ENCODE measurements around the gene KIAA1671.

The KIAA1671 gene

GRCh38 chr22:24947881-24948280, 4.6 kb upstream of the KIAA1671 start:
- Histone ChIP-seq H3K9ac (ENCODE audit: low read length) (no peak overlapping the region), H2AK5ac (ENCODE audit: low read length) (no peak overlapping the region), H3K4me2 (ENCODE audit: low read length) (no peak overlapping the region), H3K27ac (ENCODE audit: low read depth, low read length) (no peak overlapping the region), H2BK5ac (ENCODE audit: low read length) (no peak overlapping the region), H3K23ac (ENCODE audit: low read length) (no peak overlapping the region), H4K5ac (ENCODE audit: low read length) (no peak overlapping the region), H4K8ac (ENCODE audit: low read depth, low read length) (no peak overlapping the region), H3K79me1 (ENCODE audit: low read length) (no peaks in the 10 kb centered on the region), H2BK15ac (replicated peaks; ENCODE audit: low read depth) (no peak overlapping the region), H3K56ac (ENCODE audit: low read length) (peak overlapping the region; percentile 54), H3K79me2 (ENCODE audit: control insufficient read depth, insufficient read depth, low read length) (no peaks in the 10 kb centered on the region), H3K4ac (ENCODE audit: low read depth, low read length) (no peak overlapping the region), H3K27me3 (ENCODE audit: insufficient read depth, low read length, poor library complexity) (no peaks in the 10 kb centered on the region), H3K4me3 (ENCODE audit: low read length) (no peak overlapping the region), H3K18ac (ENCODE audit: low read length) (no peak overlapping the region), H3K36me3 (ENCODE audit: control insufficient read depth, insufficient read depth, low read length) (no peaks in the 10 kb centered on the region), H3K4me1 (ENCODE audit: control insufficient read depth, low read depth, low read length) (peaks cover 9% of the 10 kb centered on the region), H2BK120ac (ENCODE audit: low read depth, low read length) (no peak overlapping the region)
- no CpG with 5 or more reads among the region's 12 CpGs for WGBS (ENCODE audit: extremely low coverage, insufficient coverage, low lambda C conversion rate)
- peak; percentile 44 for DNase-seq

DNA sequence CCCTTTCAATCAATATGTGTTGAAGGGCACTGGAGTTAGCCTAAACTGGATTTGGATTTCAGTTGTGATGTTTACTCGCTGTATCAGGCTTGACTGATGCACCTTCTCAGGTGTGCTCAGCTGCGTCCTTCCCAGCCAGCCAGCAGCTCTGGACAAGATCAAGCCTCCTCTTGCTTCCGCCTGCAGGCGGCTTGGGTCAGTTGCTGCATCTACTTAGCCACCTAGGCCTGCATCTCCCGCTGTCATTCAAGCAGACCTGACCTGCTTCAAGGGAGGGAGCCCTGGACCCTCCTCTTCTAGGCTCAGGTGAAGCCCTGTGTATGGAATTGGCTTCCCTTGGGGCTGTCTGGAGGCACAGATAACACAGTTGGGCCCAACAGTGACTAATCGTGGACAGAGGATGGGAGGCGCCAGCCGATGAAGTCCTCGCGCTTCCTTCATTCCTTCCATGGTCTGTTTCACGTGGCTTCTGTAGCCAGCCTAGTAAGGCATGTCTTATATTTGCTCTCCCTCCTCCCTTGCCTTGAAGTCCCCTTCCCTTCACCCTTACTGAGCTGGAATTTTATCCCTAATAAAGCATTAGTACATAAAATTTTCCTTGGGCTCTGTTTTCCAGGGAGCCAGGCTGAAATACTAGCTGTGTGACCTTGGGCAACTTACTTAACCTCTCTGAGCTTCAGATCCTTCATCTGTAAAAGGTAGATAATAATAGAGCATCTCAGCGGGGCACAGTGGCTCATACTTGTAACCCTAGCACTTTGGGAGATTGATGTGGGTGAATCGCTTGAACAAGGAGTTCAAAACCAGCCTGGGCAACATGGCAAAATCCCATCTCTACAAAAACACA, 3.9 kb upstream of the KIAA1671 start:
- no peak overlapping the region for H2BK120ac ChIP-seq (ENCODE audit: low read depth, low read length)
- H3K4me1 ChIP-seq (ENCODE audit: control insufficient read depth, low read depth, low read length), result peaks cover 9% of the 10 kb centered on the region
- H3K79me1 ChIP-seq (ENCODE audit: low read length), result no peaks in the 10 kb centered on the region
- H3K9ac ChIP-seq (ENCODE audit: low read length), result no peak overlapping the region
- no peaks in the 10 kb centered on the region for H3K27me3 ChIP-seq (ENCODE audit: insufficient read depth, low read length, poor library complexity)
- no peak overlapping the region for H3K4ac ChIP-seq (ENCODE audit: low read depth, low read length)
- WGBS (ENCODE audit: extremely low coverage, insufficient coverage, low lambda C conversion rate), result no CpG with 5 or more reads among the region's 13 CpGs
- peak; percentile 67 for DNase-seq
- H4K8ac ChIP-seq (ENCODE audit: low read depth, low read length), result no peak overlapping the region
- no peaks in the 10 kb centered on the region for H3K79me2 ChIP-seq (ENCODE audit: control insufficient read depth, insufficient read depth, low read length)
- no peaks in the 10 kb centered on the region for H3K36me3 ChIP-seq (ENCODE audit: control insufficient read depth, insufficient read depth, low read length)
- H3K4me2 ChIP-seq (ENCODE audit: low read length), result no peak overlapping the region
- no peak overlapping the region for H2BK15ac ChIP-seq (replicated peaks; ENCODE audit: low read depth)
- no peak overlapping the region for H3K18ac ChIP-seq (ENCODE audit: low read length)
- H2BK5ac ChIP-seq (ENCODE audit: low read length), result no peak overlapping the region
- H4K5ac ChIP-seq (ENCODE audit: low read length), result no peak overlapping the region
- no peak overlapping the region for H2AK5ac ChIP-seq (ENCODE audit: low read length)
- H3K27ac ChIP-seq (ENCODE audit: low read depth, low read length), result no peak overlapping the region
- H3K56ac ChIP-seq (ENCODE audit: low read length), result peak overlapping the region; percentile 54
- H3K23ac ChIP-seq (ENCODE audit: low read length), result no peak overlapping the region
- no peak overlapping the region for H3K4me3 ChIP-seq (ENCODE audit: low read length)

DNA sequence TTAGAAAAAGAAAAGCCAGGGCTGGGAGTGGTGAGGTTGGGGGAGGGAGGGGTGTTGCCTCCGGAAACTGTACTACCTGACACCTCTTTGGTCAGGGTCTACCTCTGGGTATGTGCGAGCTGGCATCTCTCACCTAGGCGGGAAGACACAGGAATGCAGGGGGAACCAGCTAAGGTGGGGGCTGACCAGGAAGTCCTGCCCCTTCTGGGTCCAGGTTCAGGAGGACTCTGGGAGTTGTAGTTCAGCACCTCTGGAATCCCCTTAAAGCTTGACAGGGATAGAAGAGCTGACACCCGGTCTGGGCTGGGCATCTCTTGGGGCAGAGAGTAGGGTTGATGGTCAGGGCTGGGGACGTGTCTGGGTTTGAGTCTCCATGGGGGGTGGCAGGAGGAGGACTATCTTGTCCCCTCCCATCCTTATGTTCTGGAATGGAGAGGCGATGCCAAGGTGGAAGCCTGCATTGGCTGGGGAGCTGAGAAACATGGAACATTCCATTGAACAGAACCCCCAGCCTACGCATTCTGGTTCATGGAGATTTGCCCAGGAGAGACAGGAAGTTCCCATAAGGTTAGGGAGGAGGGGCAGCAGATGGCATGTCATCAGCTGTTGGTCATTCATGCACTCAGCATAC, 2.1 kb upstream of the KIAA1671 start:
- DNase-seq, result peak; percentile 97
- no peak overlapping the region for H2BK15ac ChIP-seq (replicated peaks; ENCODE audit: low read depth)

GRCh38 chr22:24952837-24953383, 394 bp downstream of the KIAA1671 start:
- H3K18ac ChIP-seq (ENCODE audit: low read length), result peak overlapping the region; percentile 72
- no CpG with 5 or more reads among the region's 35 CpGs for WGBS (ENCODE audit: extremely low coverage, insufficient coverage, low lambda C conversion rate)
- H2BK5ac ChIP-seq (ENCODE audit: low read length), result no peak overlapping the region
- H3K36me3 ChIP-seq (ENCODE audit: control insufficient read depth, insufficient read depth, low read length), result no peaks in the 10 kb centered on the region
- no peaks in the 10 kb centered on the region for H3K27me3 ChIP-seq (ENCODE audit: insufficient read depth, low read length, poor library complexity)
- H3K4ac ChIP-seq (ENCODE audit: low read depth, low read length), result peak overlapping the region; percentile 38
- no peak overlapping the region for H2AK5ac ChIP-seq (ENCODE audit: low read length)
- H3K23ac ChIP-seq (ENCODE audit: low read length), result no peak overlapping the region
- H4K8ac ChIP-seq (ENCODE audit: low read depth, low read length), result no peak overlapping the region
- peak overlapping the region; percentile 75 for H3K56ac ChIP-seq (ENCODE audit: low read length)
- no peak overlapping the region for H2BK15ac ChIP-seq (replicated peaks; ENCODE audit: low read depth)
- peaks cover 18% of the 10 kb centered on the region for H3K79me2 ChIP-seq (ENCODE audit: control insufficient read depth, insufficient read depth, low read length)
- peaks cover 12% of the 10 kb centered on the region for H3K4me1 ChIP-seq (ENCODE audit: control insufficient read depth, low read depth, low read length)
- H3K79me1 ChIP-seq (ENCODE audit: low read length), result peaks cover 14% of the 10 kb centered on the region
- peak overlapping the region; percentile 9 for H3K4me3 ChIP-seq (ENCODE audit: low read length)
- DNase-seq, result peak; percentile 93
- no peak overlapping the region for H4K5ac ChIP-seq (ENCODE audit: low read length)
- peak overlapping the region; percentile 39 for H3K27ac ChIP-seq (ENCODE audit: low read depth, low read length)
- peak overlapping the region; percentile 63 for H3K9ac ChIP-seq (ENCODE audit: low read length)
- peak overlapping the region; percentile 6 for H3K4me2 ChIP-seq (ENCODE audit: low read length)
- H2BK120ac ChIP-seq (ENCODE audit: low read depth, low read length), result no peak overlapping the region

More for the DNA sequence above, 2.1 kb upstream of the KIAA1671 start:
- no peaks in the 10 kb centered on the region for H3K36me3 ChIP-seq (ENCODE audit: control insufficient read depth, insufficient read depth, low read length)
- H3K79me1 ChIP-seq (ENCODE audit: low read length), result peaks cover 6% of the 10 kb centered on the region
- no peak overlapping the region for H2AK5ac ChIP-seq (ENCODE audit: low read length)
- H3K56ac ChIP-seq (ENCODE audit: low read length), result peak overlapping the region; percentile 50
- no peak overlapping the region for H4K5ac ChIP-seq (ENCODE audit: low read length)
- H4K8ac ChIP-seq (ENCODE audit: low read depth, low read length), result no peak overlapping the region
- no CpG with 5 or more reads among the region's 7 CpGs for WGBS (ENCODE audit: extremely low coverage, insufficient coverage, low lambda C conversion rate)
- H2BK5ac ChIP-seq (ENCODE audit: low read length), result no peak overlapping the region
- H3K4me2 ChIP-seq (ENCODE audit: low read length), result peak overlapping the region; percentile 14
- H3K79me2 ChIP-seq (ENCODE audit: control insufficient read depth, insufficient read depth, low read length), result peaks cover 9% of the 10 kb centered on the region
- no peaks in the 10 kb centered on the region for H3K27me3 ChIP-seq (ENCODE audit: insufficient read depth, low read length, poor library complexity)
- H3K18ac ChIP-seq (ENCODE audit: low read length), result no peak overlapping the region
- H3K4ac ChIP-seq (ENCODE audit: low read depth, low read length), result no peak overlapping the region
- peaks cover 15% of the 10 kb centered on the region for H3K4me1 ChIP-seq (ENCODE audit: control insufficient read depth, low read depth, low read length)
- H3K9ac ChIP-seq (ENCODE audit: low read length), result peak overlapping the region; percentile 5
- H3K27ac ChIP-seq (ENCODE audit: low read depth, low read length), result no peak overlapping the region
- H2BK120ac ChIP-seq (ENCODE audit: low read depth, low read length), result no peak overlapping the region
- H3K23ac ChIP-seq (ENCODE audit: low read length), result no peak overlapping the region
- H3K4me3 ChIP-seq (ENCODE audit: low read length), result no peak overlapping the region

GRCh38 chr22:24953384-24954113, 1.0 kb downstream of the KIAA1671 start:
- Histone ChIP-seq H3K4ac (ENCODE audit: low read depth, low read length) (peak overlapping the region; percentile 38), H2BK120ac (ENCODE audit: low read depth, low read length) (no peak overlapping the region), H4K5ac (ENCODE audit: low read length) (no peak overlapping the region), H3K23ac (ENCODE audit: low read length) (peak overlapping the region; percentile 85), H3K18ac (ENCODE audit: low read length) (peak overlapping the region; percentile 72), H3K9ac (ENCODE audit: low read length) (peak overlapping the region; percentile 63), H3K27ac (ENCODE audit: low read depth, low read length) (peak overlapping the region; percentile 39), H3K36me3 (ENCODE audit: control insufficient read depth, insufficient read depth, low read length) (no peaks in the 10 kb centered on the region), H2BK15ac (replicated peaks; ENCODE audit: low read depth) (no peak overlapping the region), H2AK5ac (ENCODE audit: low read length) (no peak overlapping the region), H3K27me3 (ENCODE audit: insufficient read depth, low read length, poor library complexity) (no peaks in the 10 kb centered on the region), H3K79me2 (ENCODE audit: control insufficient read depth, insufficient read depth, low read length) (peaks cover 19% of the 10 kb centered on the region), H2BK5ac (ENCODE audit: low read length) (no peak overlapping the region), H4K8ac (ENCODE audit: low read depth, low read length) (no peak overlapping the region), H3K4me3 (ENCODE audit: low read length) (peak overlapping the region; percentile 9), H3K4me1 (ENCODE audit: control insufficient read depth, low read depth, low read length) (peaks cover 10% of the 10 kb centered on the region), H3K4me2 (ENCODE audit: low read length) (peak overlapping the region; percentile 6), H3K56ac (ENCODE audit: low read length) (peak overlapping the region; percentile 75), H3K79me1 (ENCODE audit: low read length) (peaks cover 14% of the 10 kb centered on the region)
- no CpG with 5 or more reads among the region's 47 CpGs for WGBS (ENCODE audit: extremely low coverage, insufficient coverage, low lambda C conversion rate)
- DNase-seq, result no peak

Measured in mesendoderm (in vitro differentiated cells).